Ovary (tissue), 3 donors: ENCODE results near the gene BBS12.

Experiments used
- CTCF ChIP-seq, 3 donors: fragments of 450-650 bp in 2 of 3; fragments of 200-600 bp in 1 of 3; IDR thresholded peaks; one replicate each; pipeline versions ENCODE4 v1.5.1 to v1.8.0; 2016 to 2022; ENCODE audit warnings: antibody characterized with exemption in 3 of 3, mild to moderate bottlenecking in 1 of 3
- EP300 ChIP-seq: sonication (generic); formaldehyde crosslinking; IDR thresholded peaks from one replicate; pipeline ENCODE4 v1.6.1; 2017; ENCODE audit warnings: antibody characterized with exemption
- POLR2A ChIP-seq: fragments of 450-650 bp; IDR thresholded peaks from one replicate; pipeline ENCODE4 v1.6.1; 2017; ENCODE audit warnings: antibody characterized with exemption, mild to moderate bottlenecking, moderate library complexity
- donor health status: DM: no; HTN: no; CAD: no.

GRCh38 chr4:122705009-122705408, 27.5 kb upstream of the BBS12 start:
- no peak for TF ChIP-seq CTCF (IDR thresholded peaks at IDR 0.05)
- TF ChIP-seq EP300 = no peak
- no peak for TF ChIP-seq POLR2A
